NCI-H2081 (cell line): ENCODE results near the gene MAP7.
"Not testable (repeated sequence)": the region's sequence is repeated elsewhere in the genome, so short reads cannot be mapped to it uniquely, and the experiment has no call there.

Experiments
- DNase-seq, 2 experiments: peaks; one replicate each; lab custom pipeline; 2025; lab: John Stamatoyannopoulos, UW

MAP7 gene

GRCh38 chr6:136468711-136469110 lies 81.5 kb downstream of the MAP7 start:
- DNase-seq = no peak

- DNase-seq = no peak
Observed at GRCh38 chr6:136467186-136467585, 83.0 kb downstream of the MAP7 start.

GRCh38 chr6:136466777-136467176 lies 83.4 kb downstream of the MAP7 start:
- DNase-seq = peak in 1 of 2 experiments; percentile 8

- DNase-seq = no peak
Observed at GRCh38 chr6:136465766-136466303, 84.4 kb downstream of the MAP7 start.

GRCh38 chr6:136464874-136465273 lies 85.3 kb downstream of the MAP7 start:
- DNase-seq = no peak

GRCh38 chr6:136464148-136464547 lies 86.1 kb downstream of the MAP7 start:
- no peak for DNase-seq

- DNase-seq = no peak
Observed at GRCh38 chr6:136463743-136464142, 86.5 kb downstream of the MAP7 start.

GRCh38 chr6:136446579-136447187 lies 103.5 kb downstream of the MAP7 start:
- DNase-seq = no peak

GRCh38 chr6:136446145-136446544 lies 104.1 kb downstream of the MAP7 start:
- DNase-seq = no peak

- no peak for DNase-seq
Observed at GRCh38 chr6:136445063-136445462, 105.2 kb downstream of the MAP7 start.

- DNase-seq = no peak
Observed at GRCh38 chr6:136440203-136440602, 110.0 kb downstream of the MAP7 start.

GRCh38 chr6:136439514-136440190 lies 110.6 kb downstream of the MAP7 start:
- DNase-seq = no peak

- DNase-seq = no peak
Observed at GRCh38 chr6:136438441-136438840, 111.8 kb downstream of the MAP7 start.

- no peak for DNase-seq
Observed at GRCh38 chr6:136437246-136437645, 113.0 kb downstream of the MAP7 start.

GRCh38 chr6:136435101-136435500 lies 115.1 kb downstream of the MAP7 start:
- no peak for DNase-seq

- not testable (repeated sequence) for DNase-seq
Observed at GRCh38 chr6:136431306-136431705, 118.9 kb downstream of the MAP7 start.

GRCh38 chr6:136429264-136430065 lies 120.8 kb downstream of the MAP7 start:
- peak in 1 of 2 experiments; percentile 16 for DNase-seq

- no peak for DNase-seq
Observed at GRCh38 chr6:136427378-136427717, 122.9 kb downstream of the MAP7 start.

- no peak for DNase-seq
Observed at GRCh38 chr6:136426627-136427377, 123.4 kb downstream of the MAP7 start.

GRCh38 chr6:136425793-136426192 lies 124.4 kb downstream of the MAP7 start:
- DNase-seq = no peak

GRCh38 chr6:136424901-136425300 lies 125.3 kb downstream of the MAP7 start:
- DNase-seq = no peak

- no peak for DNase-seq
Observed at GRCh38 chr6:136424450-136424849, 125.8 kb downstream of the MAP7 start.
